HG02610 (cell line): ENCODE results near the gene ZNF331.

Experiments used
- ATAC-seq: cut with Tn5 transposase; IDR thresholded peaks from one replicate; pipeline ENCODE4 v1.9.1; 2021; ENCODE audit warnings: mild to moderate bottlenecking, moderate library complexity; ENCODE audit not compliant: unreplicated experiment

The ZNF331 gene

GRCh38 chr19:53624771-53625545 is 87.0 kb downstream of the ZNF331 start:
- ATAC-seq: no peak

GRCh38 chr19:53626486-53626885 is 88.5 kb downstream of the ZNF331 start:
- no peak for ATAC-seq

- ATAC-seq: no peak
These were observed 89.0 kb downstream of the ZNF331 start for GRCh38 chr19:53626976-53627375.
